Kidney (tissue), 14 donors: ENCODE measurements around the gene ITPR1. TPM values are rescaled to one million over a fixed set of nuclear protein-coding genes. Genes with fewer than 3 reads are reported as not detected.

Experiments
- DNase-seq, 5 donors: peaks; one replicate each; pipeline ENCODE4 v3.0.0-alpha.2; 2013 to 2020
- FAIRE-seq: peaks from 2 replicates; lab custom pipeline; 2012; peaks lifted over from hg19 to GRCh38; lab: Jason Lieb, UNC
- H3K27ac ChIP-seq, 2 donors: one replicate each; pipeline ENCODE4 v1.7.0; 2013; ENCODE audit warnings: low read depth in 2 of 2, low read length in 2 of 2, inconsistent platforms in 1 of 2
- H3K27me3 ChIP-seq: one replicate; pipeline ENCODE4 v1.7.1; 2013; ENCODE audit warnings: low read length, inconsistent platforms; ENCODE audit not compliant: control insufficient read depth, insufficient read depth
- H3K36me3 ChIP-seq, 3 donors: one replicate each; pipeline versions ENCODE4 v1.7.0 to v1.7.1; 2013; ENCODE audit warnings: low read length in 3 of 3, control low read depth in 1 of 3, inconsistent platforms in 1 of 3; ENCODE audit not compliant: insufficient read depth in 3 of 3, control insufficient read depth in 2 of 3
- H3K4me1 ChIP-seq, 3 donors: one replicate each; pipeline versions ENCODE4 v1.7.0 to v1.7.1; 2013; ENCODE audit warnings: low read length in 3 of 3, inconsistent platforms in 1 of 3, low read depth in 1 of 3; ENCODE audit not compliant: control insufficient read depth in 2 of 3, insufficient read depth in 2 of 3
- H3K4me3 ChIP-seq, 3 donors: one replicate each; pipeline versions ENCODE4 v1.7.0 to v1.8.1; 2013; ENCODE audit warnings: low read length in 3 of 3, control low read depth in 1 of 3, inconsistent platforms in 1 of 3
- H3K9ac ChIP-seq, 3 donors: one replicate each; pipeline versions ENCODE4 v1.7.0 to v1.7.1; 2013; ENCODE audit warnings: low read length in 3 of 3, control low read depth in 1 of 3, inconsistent platforms in 1 of 3
- H3K9me3 ChIP-seq, 3 donors: one replicate each; pipeline versions ENCODE4 v1.7.0 to v1.7.1; 2013; ENCODE audit warnings: low read length in 3 of 3, control low read depth in 1 of 3, inconsistent platforms in 1 of 3; ENCODE audit not compliant: control insufficient read depth in 2 of 3, insufficient read depth in 1 of 3
- CTCF ChIP-seq: IDR thresholded peaks from 3 replicates; pipeline ENCODE4 v1.5.1; 2012; ENCODE audit warnings: mild to moderate bottlenecking, moderate library complexity, borderline replicate concordance; ENCODE audit not compliant: insufficient read depth; ENCODE audit errors: extremely low read depth
- intact Hi-C: fragments of 100-400 bp; cut with DNase I; formaldehyde crosslinking; loops from one replicate; pipeline ENCODE4 v1.11.1; 2022
- polyA plus RNA-seq: library from polyadenylated mRNA; stranded (reverse); fragments of 350-450 nt; fragmentation: Illumina TruSeq; extraction: RNeasy Lipid Tissue Mini Kit (QIAGEN cat#74804); gene quantifications from one replicate; pipeline ENCODE4 v1.2.3, GENCODE V29; 2014; ENCODE audit warnings: low read depth, low replicate concordance; ENCODE audit not compliant: insufficient read depth
- total RNA-seq: library from RNA; stranded (reverse); fragmentation: NEBNext Ultra II Directional; extraction: Animal tissue kit (Norgen Biotek cat#: 25700); gene quantifications from one replicate; pipeline ENCODE4 v1.2.1, GENCODE V29; 2021
- donor health status: control.
- donor health status: control.
- donor health status: control.
- donor health status: control.
- donor health status: control.
- donor health status: DM: yes; HTN: yes; CAD: no.
- donor health status: Normal renal cell carcinoma (clear cell type).

ITPR1 gene
- total and polyA plus RNA-seq, 2 donors from 2014 or later, result 30.2 to 81.2 TPM

GRCh38 chr3:4823385-4823784, 330.2 kb downstream of the ITPR1 start:
- no peak for TF ChIP-seq CTCF
- no peaks in the 10 kb centered on the region for H3K9me3 ChIP-seq
- H3K9ac ChIP-seq, result no peak overlapping the region
- FAIRE-seq, result no peak
- H3K27ac ChIP-seq, result no peak overlapping the region
- H3K27me3 ChIP-seq, result no peaks in the 10 kb centered on the region
- intact Hi-C loops, result no loop called here
- H3K36me3 ChIP-seq, result peaks cover 0 to 3% (median 0%) of the 10 kb centered on the region in 3 donors
- H3K4me1 ChIP-seq, result peaks cover 3 to 51% (median 34%) of the 10 kb centered on the region in 3 donors
- DNase-seq, result no peak
- H3K4me3 ChIP-seq, result no peak overlapping the region

- FAIRE-seq (no peak), DNase-seq (peak; percentile 62 to 78 (median 71))
- Histone ChIP-seq H3K4me1 (peaks cover 3 to 51% (median 34%) of the 10 kb centered on the region in 3 donors), H3K4me3 (no peak overlapping the region), H3K27ac (no peak overlapping the region), H3K9me3 (no peaks in the 10 kb centered on the region), H3K27me3 (no peaks in the 10 kb centered on the region), H3K9ac (no peak overlapping the region), H3K36me3 (no peaks in the 10 kb centered on the region)
- no peak for TF ChIP-seq CTCF
- intact Hi-C loops, result no loop called here
Observed at GRCh38 chr3:4823986-4824925, 331.1 kb downstream of the ITPR1 start.

- H3K4me3 ChIP-seq, result no peak overlapping the region
- no peak for FAIRE-seq
- H3K27ac ChIP-seq, result peak overlapping the region; percentile 38 to 90
- H3K9me3 ChIP-seq, result no peaks in the 10 kb centered on the region
- peak in 1 of 5 donors; percentile 39 for DNase-seq
- TF ChIP-seq CTCF, result no peak
- no peaks in the 10 kb centered on the region for H3K27me3 ChIP-seq
- H3K4me1 ChIP-seq, result peaks cover 3 to 51% (median 34%) of the 10 kb centered on the region in 3 donors
- no peaks in the 10 kb centered on the region for H3K36me3 ChIP-seq
- intact Hi-C loops, result no loop called here
- H3K9ac ChIP-seq, result no peak overlapping the region
Observed at GRCh38 chr3:4824926-4825325, 331.8 kb downstream of the ITPR1 start.
